PC-3 (cell line): ENCODE measurements around the gene GALNT2. TPM values are rescaled to one million over a fixed set of nuclear protein-coding genes. Genes with fewer than 3 reads are reported as not detected.
A peak's percentile ranks its signal among the peaks of the same experiment; 100 is the strongest.

Experiments
- ATAC-seq: fragments of 200-7000 bp; cut with Tn5 transposase; 2 replicates; pipeline ENCODE4 v1.9.1; 2020; ENCODE audit warnings: mild to moderate bottlenecking, moderate library complexity
- BruUV-seq: library from RNA; stranded (reverse); fragments of 400-500 nt; replicated peaks from 2 replicates; lab custom pipeline; 2021; lab: Mats Ljungman, UMichigan
- CTCF ChIA-PET: fragments of 300-600 bp; sonication (Branson Sonifier 250); formaldehyde crosslinking; loops from one replicate; lab custom pipeline; 2022; ENCODE audit warnings: antibody characterized with exemption; lab: Charles Lee
- POLR2A ChIA-PET: fragments of 300-600 bp; sonication (Branson Sonifier 250); formaldehyde crosslinking; loops from one replicate; lab custom pipeline; 2022; ENCODE audit warnings: antibody characterized with exemption; ENCODE audit not compliant: unreplicated experiment; lab: Charles Lee
- DNase-seq: peaks from one replicate; pipeline ENCODE4 v3.0.0-alpha.2; 2015
- H2AFZ ChIP-seq: fragments of 300-600 bp; sonication (generic); 2 replicates; pipeline ENCODE4 v1.6.0; 2016; ENCODE audit warnings: antibody characterized with exemption, low read length
- H3F3A ChIP-seq: fragments of 300-600 bp; sonication (generic); one replicate; pipeline ENCODE4 v1.6.0; 2017; ENCODE audit warnings: antibody characterized with exemption, low read length, control low read depth, mild to moderate bottlenecking; ENCODE audit not compliant: unreplicated experiment
- H3K27ac ChIP-seq: fragments of 300-600 bp; sonication (generic); 2 replicates; pipeline ENCODE4 v1.5.1; 2016; ENCODE audit warnings: mild to moderate bottlenecking, low read length
- H3K27me3 ChIP-seq: fragments of 300-600 bp; sonication (generic); 2 replicates; pipeline ENCODE4 v1.6.1; 2016; ENCODE audit warnings: low read length, mixed read lengths
- H3K36me3 ChIP-seq: fragments of 300-600 bp; sonication (generic); 2 replicates; pipeline ENCODE4 v1.6.1; 2016; ENCODE audit warnings: low read depth, mixed run types, low read length, mixed read lengths
- H3K4me1 ChIP-seq: fragments of 300-600 bp; sonication (generic); 2 replicates; pipeline ENCODE4 v1.5.1; 2016; ENCODE audit warnings: low read length; ENCODE audit not compliant: insufficient read depth
- H3K4me2 ChIP-seq: fragments of 300-600 bp; sonication (generic); 2 replicates; pipeline ENCODE4 v1.6.0; 2016; ENCODE audit warnings: low read length
- H3K4me3 ChIP-seq: fragments of 300-600 bp; sonication (generic); 2 replicates; pipeline ENCODE4 v1.5.1; 2016; ENCODE audit warnings: mild to moderate bottlenecking, low read length, mixed read lengths
- H3K79me2 ChIP-seq: fragments of 300-600 bp; sonication (generic); 2 replicates; pipeline ENCODE4 v1.6.1; 2017; ENCODE audit warnings: low read length, mixed read lengths
- H3K9ac ChIP-seq: fragments of 300-600 bp; sonication (generic); 2 replicates; pipeline ENCODE4 v1.6.0; 2016; ENCODE audit warnings: mild to moderate bottlenecking, low read length
- H3K9me2 ChIP-seq: fragments of 300-600 bp; sonication (generic); replicated peaks from 2 replicates; pipeline ENCODE4 v1.6.1; 2016; ENCODE audit warnings: mixed run types, low read length, mixed read lengths
- H3K9me3 ChIP-seq: fragments of 300-600 bp; sonication (generic); 2 replicates; pipeline ENCODE4 v1.6.1; 2016; ENCODE audit warnings: low read length, mixed read lengths
- H4K20me1 ChIP-seq: fragments of 300-600 bp; sonication (generic); 2 replicates; pipeline ENCODE4 v1.6.1; 2016; ENCODE audit warnings: low read length, mixed read lengths
- EZH2 ChIP-seq: fragments of 300-600 bp; sonication (generic); IDR thresholded peaks from one replicate; pipeline ENCODE4 v1.6.1; 2017; ENCODE audit warnings: antibody characterized with exemption, mild to moderate bottlenecking, low read length; ENCODE audit not compliant: unreplicated experiment
- EZH2phosphoT487 ChIP-seq: fragments of 300-600 bp; sonication (generic); IDR thresholded peaks from 2 replicates; pipeline ENCODE4 v1.6.1; 2018; ENCODE audit warnings: mild to moderate bottlenecking, antibody characterized with exemption, low read length, borderline replicate concordance
- intact Hi-C: fragments of 100-400 bp; cut with micrococcal nuclease; formaldehyde crosslinking; loops from 2 replicates; pipeline ENCODE4 v1.9.0; 2023
- total RNA-seq: library from RNA; depleted of rRNA; stranded (reverse); fragments of >200 nt; gene quantifications from 2 replicates; pipeline ENCODE4 v1.2.3, GENCODE V29; 2014
- TF ChIP-seq, protein P1 (sequence below): fragments of 300-600 bp; sonication (generic); conservative IDR thresholded peaks from 2 replicates; pipeline ENCODE4 v1.5.1; 2017; ENCODE audit warnings: antibody characterized with exemption, low read depth, mild to moderate bottlenecking, low read length

The GALNT2 gene
- total RNA-seq, 1 experiment from 2014 or later: 182 TPM

DNA sequence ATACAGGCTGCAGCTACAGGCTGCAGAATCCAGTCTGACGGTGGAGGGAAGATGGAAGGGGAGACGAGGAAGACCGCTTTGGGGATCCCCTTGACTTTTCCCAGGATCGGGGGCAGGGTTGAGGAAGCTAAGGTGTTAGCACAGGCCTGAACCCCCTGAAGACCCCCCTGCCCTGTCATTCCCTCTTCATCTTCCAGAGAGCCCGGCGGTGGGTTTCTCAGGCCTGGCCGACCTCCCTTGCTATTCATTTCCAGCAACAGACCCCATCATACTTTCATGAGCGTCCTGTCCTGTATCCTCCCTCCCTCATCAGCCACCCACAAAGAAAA is 247.1 kb downstream of the GALNT2 start:
- POLR2A ChIA-PET: interaction anchor here (0.6 kb wide), 1 partner anchor 79 kb away, joined by 4 read pairs; no protein-coding TSS in a partner anchor
- BruUV-seq: no TSS peak
- no peak for ATAC-seq

DNA sequence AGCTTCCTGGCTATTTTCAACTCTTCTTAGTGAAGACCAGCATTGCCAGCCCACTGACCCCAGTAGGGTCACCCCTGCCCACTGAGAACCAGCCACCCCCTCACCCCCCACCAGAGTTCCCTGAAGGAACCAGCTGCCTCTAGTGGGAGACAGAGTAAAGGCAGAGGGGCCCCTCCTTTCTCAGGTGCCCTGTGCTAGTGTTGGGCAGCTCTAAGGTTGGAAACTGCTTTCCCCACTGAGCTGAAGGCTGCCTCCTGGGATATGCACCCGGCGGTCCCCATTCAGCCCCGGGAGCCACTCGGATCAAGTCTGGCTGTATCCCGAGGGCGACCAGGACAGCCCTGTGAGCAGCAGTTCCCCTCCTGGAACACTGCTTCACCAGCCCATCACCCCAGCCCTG is 248.1 kb downstream of the GALNT2 start:
- Histone ChIP-seq H3F3A (no peaks in the 10 kb centered on the region), H3K27ac (no peak overlapping the region), H3K79me2 (no peaks in the 10 kb centered on the region), H4K20me1 (no peaks in the 10 kb centered on the region), H3K9me3 (no peaks in the 10 kb centered on the region), H3K4me2 (no peak overlapping the region), H3K27me3 (peaks cover 49% of the 10 kb centered on the region), H2AFZ (no peak overlapping the region), H3K36me3 (no peaks in the 10 kb centered on the region), H3K4me1 (no peaks in the 10 kb centered on the region), H3K9me2 (no peaks in the 10 kb centered on the region), H3K9ac (no peak overlapping the region), H3K4me3 (no peak overlapping the region)
- no TSS peak for BruUV-seq
- ATAC-seq (peak; percentile 22; the same call in 1 of the 2 replicates), DNase-seq (no peak)
- ChIA-PET CTCF (no interaction called here), POLR2A (no interaction called here)
- no peak for TF ChIP-seq EZH2phosphoT487
- TF ChIP-seq, protein P1, sequence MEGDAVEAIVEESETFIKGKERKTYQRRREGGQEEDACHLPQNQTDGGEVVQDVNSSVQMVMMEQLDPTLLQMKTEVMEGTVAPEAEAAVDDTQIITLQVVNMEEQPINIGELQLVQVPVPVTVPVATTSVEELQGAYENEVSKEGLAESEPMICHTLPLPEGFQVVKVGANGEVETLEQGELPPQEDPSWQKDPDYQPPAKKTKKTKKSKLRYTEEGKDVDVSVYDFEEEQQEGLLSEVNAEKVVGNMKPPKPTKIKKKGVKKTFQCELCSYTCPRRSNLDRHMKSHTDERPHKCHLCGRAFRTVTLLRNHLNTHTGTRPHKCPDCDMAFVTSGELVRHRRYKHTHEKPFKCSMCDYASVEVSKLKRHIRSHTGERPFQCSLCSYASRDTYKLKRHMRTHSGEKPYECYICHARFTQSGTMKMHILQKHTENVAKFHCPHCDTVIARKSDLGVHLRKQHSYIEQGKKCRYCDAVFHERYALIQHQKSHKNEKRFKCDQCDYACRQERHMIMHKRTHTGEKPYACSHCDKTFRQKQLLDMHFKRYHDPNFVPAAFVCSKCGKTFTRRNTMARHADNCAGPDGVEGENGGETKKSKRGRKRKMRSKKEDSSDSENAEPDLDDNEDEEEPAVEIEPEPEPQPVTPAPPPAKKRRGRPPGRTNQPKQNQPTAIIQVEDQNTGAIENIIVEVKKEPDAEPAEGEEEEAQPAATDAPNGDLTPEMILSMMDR: peak; percentile 37; the same call in 1 of the 2 replicates
- intact Hi-C loops: no loop called here

More for the DNA sequence above, 247.1 kb downstream of the GALNT2 start:
- Histone ChIP-seq H3K4me1 (no peaks in the 10 kb centered on the region), H4K20me1 (no peaks in the 10 kb centered on the region), H3K9ac (no peak overlapping the region), H2AFZ (no peak overlapping the region), H3F3A (no peaks in the 10 kb centered on the region), H3K9me2 (no peaks in the 10 kb centered on the region), H3K4me3 (no peak overlapping the region), H3K27ac (no peak overlapping the region), H3K79me2 (no peaks in the 10 kb centered on the region), H3K36me3 (no peaks in the 10 kb centered on the region), H3K9me3 (no peaks in the 10 kb centered on the region), H3K27me3 (peaks cover 44% of the 10 kb centered on the region), H3K4me2 (no peak overlapping the region)
- no peak for DNase-seq
- intact Hi-C loops: loop anchor here (5.0 kb wide), 1 partner anchor 472 kb away; no protein-coding TSS in a partner anchor
- CTCF ChIA-PET: no interaction called here
- TF ChIP-seq, protein P1: no peak
- TF ChIP-seq EZH2 (no peak), EZH2phosphoT487 (no peak)

DNA sequence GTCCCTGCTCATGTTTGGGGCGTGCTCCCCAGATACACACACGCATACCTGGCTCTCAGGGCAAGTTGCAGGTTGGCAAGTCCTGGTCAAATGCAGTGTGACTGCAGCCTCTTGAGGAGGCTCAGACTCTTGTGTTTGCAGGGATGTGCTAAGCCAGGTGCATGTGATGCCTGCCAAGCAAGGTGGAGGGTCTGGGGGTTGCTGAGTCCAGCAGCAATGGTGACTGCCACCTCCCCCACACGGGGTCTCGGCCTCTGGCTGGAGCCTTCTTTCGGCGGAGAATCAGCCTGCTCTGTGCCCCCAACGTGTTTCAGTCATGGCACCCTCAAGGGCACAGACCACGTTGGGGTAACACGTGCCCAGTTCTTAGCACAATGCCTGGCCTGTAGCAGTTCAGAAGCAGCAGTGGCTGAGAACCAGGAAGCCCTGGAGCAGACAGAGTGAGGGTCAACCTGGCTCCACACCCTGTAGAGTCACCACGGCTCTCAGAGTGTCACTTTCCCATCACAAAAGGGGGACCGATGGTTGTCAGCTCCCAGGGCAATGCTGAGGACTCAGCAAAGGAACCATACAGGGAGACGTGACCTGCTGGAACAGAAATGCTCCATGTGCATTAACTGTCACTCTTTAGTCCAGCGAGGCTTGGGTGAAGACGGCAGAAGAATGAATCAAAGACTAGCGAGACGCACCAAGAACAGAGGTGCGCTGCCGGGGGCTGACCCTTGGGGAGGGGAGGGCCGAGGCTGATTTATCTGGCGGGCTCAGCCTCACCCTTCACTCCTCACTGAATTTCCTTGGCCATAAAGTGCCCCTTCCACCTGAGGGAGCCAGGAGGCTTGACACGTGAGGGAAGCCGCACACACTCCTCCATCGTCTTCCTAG is 250.1 kb downstream of the GALNT2 start:
- intact Hi-C loops: no loop called here
- ChIA-PET POLR2A (no interaction called here), CTCF (no interaction called here)

More for the DNA sequence above, 250.1 kb downstream of the GALNT2 start:
- Histone ChIP-seq H3K27ac (no peak overlapping the region), H3K4me1 (no peaks in the 10 kb centered on the region), H3K9me2 (no peaks in the 10 kb centered on the region), H3K9me3 (no peaks in the 10 kb centered on the region), H3K9ac (no peak overlapping the region), H3F3A (no peaks in the 10 kb centered on the region), H3K4me3 (no peak overlapping the region), H3K36me3 (no peaks in the 10 kb centered on the region), H3K27me3 (peaks cover 63% of the 10 kb centered on the region), H2AFZ (no peak overlapping the region), H4K20me1 (no peaks in the 10 kb centered on the region), H3K79me2 (no peaks in the 10 kb centered on the region), H3K4me2 (no peak overlapping the region)
- TF ChIP-seq EZH2phosphoT487 (no peak), EZH2 (no peak)
- TF ChIP-seq, protein P1: no peak
- no peak for ATAC-seq
- no TSS peak for BruUV-seq
- DNase-seq: no peak
